GM12872 (cell line): ENCODE measurements around the gene AOPEP.

Experiments used
- CTCF ChIP-seq: IDR thresholded peaks from 3 replicates; pipeline ENCODE4 v1.5.1; 2011; ENCODE audit warnings: low read depth, mild to moderate bottlenecking, low read length, moderate library complexity; ENCODE audit not compliant: insufficient read depth

AOPEP gene

GRCh38 chr9:94783928-94784327 is 57.4 kb downstream of the AOPEP start:
- TF ChIP-seq CTCF = no peak

GRCh38 chr9:94785215-94786169 is 59.0 kb downstream of the AOPEP start:
- TF ChIP-seq CTCF = no peak

DNA sequence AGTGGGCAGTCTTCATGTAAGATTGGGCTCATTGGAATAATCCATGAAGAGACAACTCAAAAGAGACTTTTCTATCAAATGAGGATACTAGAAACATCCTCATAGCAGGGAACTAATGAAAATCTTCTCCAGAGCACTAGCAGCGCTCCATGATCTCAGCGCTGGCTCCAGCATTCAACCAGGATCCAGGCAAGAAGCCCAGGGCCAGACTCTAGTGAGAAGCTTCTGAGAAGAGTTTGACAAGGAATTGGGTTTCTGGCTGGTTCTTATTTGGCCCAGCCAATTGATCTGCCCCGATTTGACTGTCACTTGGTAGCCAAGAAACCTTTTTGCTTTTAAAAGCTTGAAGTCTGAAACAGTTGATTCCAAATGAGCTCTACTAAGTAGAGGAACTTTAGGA is 60.1 kb downstream of the AOPEP start:
- no peak for TF ChIP-seq CTCF

DNA sequence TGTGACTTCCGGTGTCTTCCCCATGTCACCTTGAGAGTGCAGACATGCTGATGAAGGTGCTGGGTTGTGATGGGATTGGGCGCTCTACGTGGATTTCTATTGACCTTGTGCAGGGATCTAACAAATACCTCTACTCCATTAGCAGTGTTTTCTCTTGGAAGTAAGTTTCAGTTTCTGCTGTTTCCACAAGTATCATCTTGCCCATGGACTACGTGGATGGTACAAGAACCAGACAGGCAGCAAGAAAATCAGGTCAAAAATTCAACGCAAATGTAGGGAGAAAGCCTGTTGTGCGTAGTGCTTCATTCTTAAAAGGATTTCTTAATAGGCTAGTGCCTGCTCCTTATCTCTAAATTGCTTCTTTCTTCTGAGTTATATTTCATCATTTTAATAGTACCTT is 60.8 kb downstream of the AOPEP start:
- no peak for TF ChIP-seq CTCF

DNA sequence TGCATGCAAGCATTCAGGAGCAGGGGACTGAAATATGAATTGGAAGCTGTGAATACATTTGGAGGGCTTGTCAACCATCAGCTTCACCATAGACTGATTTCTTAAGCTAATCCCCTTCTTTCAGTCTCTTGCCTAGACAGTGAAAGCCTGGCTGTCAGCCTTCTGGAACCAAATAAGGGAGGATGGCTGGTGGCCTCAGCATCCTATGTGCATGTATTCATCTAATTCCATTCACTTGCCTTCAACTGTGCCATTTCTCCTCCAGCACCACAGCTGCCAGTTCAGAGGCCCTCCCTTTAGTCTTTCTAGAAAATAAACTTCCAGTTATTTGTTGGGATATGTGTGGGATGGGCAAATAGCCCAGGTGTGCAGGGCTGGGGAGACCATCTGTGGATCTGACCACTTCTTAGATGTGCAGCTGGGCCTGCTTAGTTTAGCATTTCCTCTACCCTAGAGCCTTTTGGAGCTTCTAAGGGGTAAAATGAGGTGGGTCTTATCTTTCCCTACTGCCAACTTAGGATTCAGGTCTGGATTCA is 62.1 kb downstream of the AOPEP start:
- TF ChIP-seq CTCF = no peak

DNA sequence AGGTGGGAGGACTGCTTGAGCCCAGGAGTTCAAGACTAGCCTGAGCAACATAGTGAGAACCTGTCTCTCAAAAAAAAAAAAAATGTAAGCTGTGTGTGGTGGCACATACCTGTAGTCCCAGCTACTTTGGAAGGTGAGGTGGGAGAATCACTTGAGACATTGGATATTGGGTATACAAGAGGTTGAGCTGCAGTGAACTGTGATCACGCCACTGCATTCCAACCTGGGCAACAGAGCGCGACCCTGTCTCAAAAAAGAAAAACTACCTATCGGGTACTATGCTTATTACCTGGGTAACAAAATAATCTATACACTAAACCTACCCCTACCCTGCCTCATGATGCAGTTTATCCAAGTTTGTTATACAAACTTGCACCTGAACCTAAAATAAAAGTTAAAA is 64.9 kb downstream of the AOPEP start:
- TF ChIP-seq CTCF = no peak

DNA sequence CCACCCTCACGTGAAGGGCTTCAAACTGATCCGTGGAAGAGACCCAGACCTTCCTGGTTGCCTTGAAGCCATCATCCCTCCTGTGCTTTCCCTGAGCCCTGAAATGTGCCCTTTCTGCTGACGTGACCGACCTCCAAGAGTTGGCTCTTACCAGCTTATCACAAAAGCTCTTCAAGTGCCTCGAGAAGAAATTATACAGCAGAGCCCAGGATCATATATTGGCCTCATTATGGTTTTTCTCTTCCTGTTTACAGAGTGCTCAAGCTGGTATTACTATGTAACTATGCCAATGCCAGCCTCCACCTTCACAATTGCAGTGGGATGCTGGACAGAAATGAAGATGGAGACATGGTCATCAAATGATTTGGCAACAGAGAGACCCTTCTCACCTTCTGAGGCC is 66.0 kb downstream of the AOPEP start:
- no peak for TF ChIP-seq CTCF
